Mesendoderm (in vitro differentiated cells): Measurements from ENCODE around the gene DUSP7.

Experiments
- DNase-seq: peaks from one replicate; pipeline ENCODE4 v3.0.0; 2013
- H2AK5ac ChIP-seq: 2 replicates; pipeline ENCODE4 v1.6.1; 2013; ENCODE audit warnings: low read length, inconsistent platforms
- H2BK120ac ChIP-seq: 2 replicates; pipeline ENCODE4 v1.6.1; 2013; ENCODE audit warnings: low read depth, mild to moderate bottlenecking, low read length, moderate library complexity, mixed read lengths
- H2BK15ac ChIP-seq: replicated peaks from 2 replicates; pipeline ENCODE4 v1.6.1; 2013; ENCODE audit warnings: low read depth, mild to moderate bottlenecking, moderate library complexity
- H2BK5ac ChIP-seq: 2 replicates; pipeline ENCODE4 v1.6.1; 2013; ENCODE audit warnings: low read length, inconsistent platforms
- H3K18ac ChIP-seq: 2 replicates; pipeline ENCODE4 v1.6.1; 2013; ENCODE audit warnings: mild to moderate bottlenecking, low read length, mixed read lengths
- H3K23ac ChIP-seq: one replicate; pipeline ENCODE4 v1.6.1; 2013; ENCODE audit warnings: low read length
- H3K27ac ChIP-seq: 2 replicates; pipeline ENCODE4 v1.5.1; 2013; ENCODE audit warnings: low read depth, mild to moderate bottlenecking, inconsistent platforms, low read length, moderate library complexity
- H3K27me3 ChIP-seq: 2 replicates; pipeline ENCODE4 v1.6.1; 2013; ENCODE audit warnings: low read length, control low read depth, mild to moderate bottlenecking, inconsistent platforms; ENCODE audit not compliant: insufficient read depth, poor library complexity
- H3K36me3 ChIP-seq: 2 replicates; pipeline ENCODE4 v1.6.1; 2013; ENCODE audit warnings: low read length, inconsistent platforms; ENCODE audit not compliant: control insufficient read depth, insufficient read depth
- H3K4ac ChIP-seq: one replicate; pipeline ENCODE4 v1.6.1; 2013; ENCODE audit warnings: low read depth, mild to moderate bottlenecking, low read length, moderate library complexity
- H3K4me1 ChIP-seq: 2 replicates; pipeline ENCODE4 v1.6.1; 2013; ENCODE audit warnings: low read depth, low read length, inconsistent platforms; ENCODE audit not compliant: control insufficient read depth
- H3K4me2 ChIP-seq: 2 replicates; pipeline ENCODE4 v1.6.1; 2013; ENCODE audit warnings: low read length
- H3K4me3 ChIP-seq: 2 replicates; pipeline ENCODE4 v1.5.1; 2013; ENCODE audit warnings: mild to moderate bottlenecking, low read length
- H3K56ac ChIP-seq: one replicate; pipeline ENCODE4 v1.6.1; 2013; ENCODE audit warnings: low read length
- H3K79me1 ChIP-seq: 2 replicates; pipeline ENCODE4 v1.6.1; 2013; ENCODE audit warnings: low read length, inconsistent platforms
- H3K79me2 ChIP-seq: 2 replicates; pipeline ENCODE4 v1.6.1; 2013; ENCODE audit warnings: mild to moderate bottlenecking, low read length; ENCODE audit not compliant: control insufficient read depth, insufficient read depth
- H3K9ac ChIP-seq: 2 replicates; pipeline ENCODE4 v1.6.1; 2013; ENCODE audit warnings: low read length, inconsistent platforms
- H4K5ac ChIP-seq: one replicate; pipeline ENCODE4 v1.6.1; 2013; ENCODE audit warnings: low read length
- H4K8ac ChIP-seq: one replicate; pipeline ENCODE4 v1.6.1; 2013; ENCODE audit warnings: low read depth, mild to moderate bottlenecking, control low read depth, low read length, moderate library complexity
- WGBS: extraction: QIAGEN DNeasy Blood & Tissue Kit; methylation state at CpG from one replicate; pipeline ENCODE4 v1.1.7; 2013; ENCODE audit warnings: low lambda C conversion rate, missing lambda C conversion rate; ENCODE audit not compliant: insufficient coverage; ENCODE audit errors: extremely low coverage; 5-methylcytosine and 5-hydroxymethylcytosine counted together

DUSP7 gene

DNA sequence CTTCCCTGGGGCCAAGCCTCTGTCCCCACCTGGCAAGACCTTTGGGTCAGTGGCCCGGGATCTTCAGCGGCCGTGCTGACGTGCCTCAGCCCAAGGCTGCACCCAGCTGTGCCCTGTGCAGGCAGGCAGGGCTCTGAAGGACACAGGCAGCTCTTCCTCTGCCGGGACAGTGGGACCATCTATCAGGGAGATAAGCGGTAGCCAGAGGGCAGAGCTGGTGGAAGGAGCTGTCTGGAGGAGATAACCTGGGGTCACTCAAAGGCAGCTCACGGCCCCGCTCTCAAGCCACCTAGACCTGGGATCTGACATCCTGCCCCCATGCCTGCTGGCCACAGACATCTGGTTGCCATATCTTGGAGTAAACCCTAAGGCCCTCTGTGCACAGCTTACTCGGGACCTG is 27.3 kb downstream of the DUSP7 start:
- H3K36me3 ChIP-seq = no peaks in the 10 kb centered on the region
- no peak overlapping the region for H3K4me2 ChIP-seq
- H4K8ac ChIP-seq = no peak overlapping the region
- H2BK120ac ChIP-seq = no peak overlapping the region
- no peak for DNase-seq
- H4K5ac ChIP-seq = no peak overlapping the region
- H3K4ac ChIP-seq = no peak overlapping the region
- H3K79me1 ChIP-seq = no peaks in the 10 kb centered on the region
- no peaks in the 10 kb centered on the region for H3K27me3 ChIP-seq
- no peak overlapping the region for H3K23ac ChIP-seq
- no peak overlapping the region for H2BK15ac ChIP-seq
- no peak overlapping the region for H2BK5ac ChIP-seq
- no peak overlapping the region for H3K27ac ChIP-seq
- no peak overlapping the region for H3K18ac ChIP-seq
- H3K4me1 ChIP-seq = no peaks in the 10 kb centered on the region
- H3K4me3 ChIP-seq = no peak overlapping the region
- no peak overlapping the region for H2AK5ac ChIP-seq
- no peak overlapping the region for H3K56ac ChIP-seq
- no peak overlapping the region for H3K9ac ChIP-seq
- no peaks in the 10 kb centered on the region for H3K79me2 ChIP-seq
- no CpG with 5 or more reads among the region's 9 CpGs for WGBS

GRCh38 chr3:52028572-52028971 is 27.8 kb downstream of the DUSP7 start:
- no peak overlapping the region for H3K18ac ChIP-seq
- no peak overlapping the region for H2BK5ac ChIP-seq
- no peak overlapping the region for H3K9ac ChIP-seq
- H3K27me3 ChIP-seq = no peaks in the 10 kb centered on the region
- DNase-seq = no peak
- WGBS = no CpG with 5 or more reads among the region's 12 CpGs
- H3K4me2 ChIP-seq = no peak overlapping the region
- H3K23ac ChIP-seq = no peak overlapping the region
- no peaks in the 10 kb centered on the region for H3K79me1 ChIP-seq
- no peak overlapping the region for H3K56ac ChIP-seq
- no peak overlapping the region for H3K27ac ChIP-seq
- no peak overlapping the region for H3K4ac ChIP-seq
- H2AK5ac ChIP-seq = no peak overlapping the region
- no peak overlapping the region for H3K4me3 ChIP-seq
- H3K4me1 ChIP-seq = no peaks in the 10 kb centered on the region
- H3K36me3 ChIP-seq = no peaks in the 10 kb centered on the region
- no peak overlapping the region for H4K8ac ChIP-seq
- no peaks in the 10 kb centered on the region for H3K79me2 ChIP-seq
- no peak overlapping the region for H4K5ac ChIP-seq
- no peak overlapping the region for H2BK15ac ChIP-seq
- H2BK120ac ChIP-seq = no peak overlapping the region

- Histone ChIP-seq H3K79me2 (no peaks in the 10 kb centered on the region), H3K56ac (no peak overlapping the region), H3K4me1 (no peaks in the 10 kb centered on the region), H3K27me3 (no peaks in the 10 kb centered on the region), H3K4me2 (no peak overlapping the region), H2BK120ac (no peak overlapping the region), H3K9ac (no peak overlapping the region), H2AK5ac (no peak overlapping the region), H2BK5ac (no peak overlapping the region), H3K4me3 (no peak overlapping the region), H3K18ac (no peak overlapping the region), H3K79me1 (no peaks in the 10 kb centered on the region), H3K4ac (no peak overlapping the region), H4K8ac (no peak overlapping the region), H3K23ac (no peak overlapping the region), H4K5ac (no peak overlapping the region), H3K27ac (no peak overlapping the region), H2BK15ac (no peak overlapping the region), H3K36me3 (no peaks in the 10 kb centered on the region)
- no peak for DNase-seq
- WGBS = no CpG with 5 or more reads among the region's 4 CpGs
Observed at GRCh38 chr3:52026041-52026440, 30.3 kb downstream of the DUSP7 start.

DNA sequence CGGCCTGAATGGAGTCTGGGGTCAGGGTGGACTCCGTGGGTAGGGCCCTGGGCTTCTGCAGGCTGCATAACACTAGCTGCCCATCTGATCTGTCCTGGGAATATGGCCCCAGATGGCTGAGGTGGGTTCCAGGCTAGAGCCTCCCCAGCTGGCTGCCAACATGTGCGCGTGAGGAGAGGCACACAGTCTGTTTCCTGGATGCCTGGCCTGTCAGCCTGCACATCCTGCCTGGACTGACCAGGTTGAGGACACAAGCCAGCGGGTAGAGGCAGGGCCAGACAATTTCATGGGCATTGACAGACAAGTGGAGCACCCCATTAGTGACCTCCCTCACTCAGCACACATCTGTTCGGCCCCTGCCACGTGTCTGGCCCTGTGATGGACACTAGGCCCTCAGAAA is 30.9 kb downstream of the DUSP7 start:
- H3K9ac ChIP-seq = no peak overlapping the region
- no CpG with 5 or more reads among the region's 7 CpGs for WGBS
- DNase-seq = no peak
- H2BK120ac ChIP-seq = no peak overlapping the region
- H2AK5ac ChIP-seq = no peak overlapping the region
- H3K4me2 ChIP-seq = no peak overlapping the region
- H3K27me3 ChIP-seq = no peaks in the 10 kb centered on the region
- H3K4me3 ChIP-seq = no peak overlapping the region
- no peaks in the 10 kb centered on the region for H3K79me2 ChIP-seq
- H2BK5ac ChIP-seq = no peak overlapping the region
- H3K4ac ChIP-seq = no peak overlapping the region
- no peaks in the 10 kb centered on the region for H3K36me3 ChIP-seq
- H4K5ac ChIP-seq = no peak overlapping the region
- H3K4me1 ChIP-seq = no peaks in the 10 kb centered on the region
- no peak overlapping the region for H3K27ac ChIP-seq
- H3K18ac ChIP-seq = no peak overlapping the region
- H2BK15ac ChIP-seq = no peak overlapping the region
- no peak overlapping the region for H3K23ac ChIP-seq
- H4K8ac ChIP-seq = no peak overlapping the region
- no peaks in the 10 kb centered on the region for H3K79me1 ChIP-seq
- no peak overlapping the region for H3K56ac ChIP-seq

DNA sequence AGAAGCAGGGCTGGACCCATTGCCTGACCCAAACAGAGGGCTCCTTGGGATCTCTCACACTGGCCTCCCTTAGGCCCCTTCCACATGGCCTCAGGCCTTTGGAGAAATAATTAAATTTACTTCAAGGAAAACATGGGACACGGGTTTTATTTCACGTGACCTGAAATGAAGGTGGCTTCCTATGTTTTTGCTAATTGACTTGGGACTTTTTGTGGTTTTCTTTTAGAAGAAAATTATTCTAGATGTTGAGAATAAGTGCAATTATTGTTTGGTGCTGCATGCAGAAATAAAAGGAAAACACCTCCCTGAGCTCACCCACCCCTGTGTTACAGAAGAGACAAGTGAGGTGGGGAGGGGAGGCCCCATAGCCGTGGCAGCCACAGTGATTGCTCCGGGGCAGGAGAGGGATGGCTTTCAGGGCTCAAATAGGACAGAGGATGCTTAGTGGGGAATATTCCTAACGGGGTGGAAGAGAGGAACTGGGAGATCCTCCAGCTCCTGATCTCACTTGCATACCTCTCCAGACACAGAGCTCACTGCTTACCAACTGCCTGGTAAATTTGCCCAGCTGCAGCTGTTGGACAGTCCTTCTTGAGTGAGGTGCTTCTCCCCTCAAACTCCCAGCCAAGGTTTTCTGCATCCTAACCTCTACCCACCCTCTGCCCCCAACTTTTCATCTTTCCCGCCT is 31.5 kb downstream of the DUSP7 start:
- H3K79me1 ChIP-seq = no peaks in the 10 kb centered on the region
- no CpG with 5 or more reads among the region's 6 CpGs for WGBS
- H2BK120ac ChIP-seq = no peak overlapping the region
- H4K8ac ChIP-seq = no peak overlapping the region
- H3K79me2 ChIP-seq = no peaks in the 10 kb centered on the region
- DNase-seq = no peak
- H3K27ac ChIP-seq = no peak overlapping the region
- no peak overlapping the region for H3K4me2 ChIP-seq
- no peak overlapping the region for H3K18ac ChIP-seq
- H3K4me1 ChIP-seq = no peaks in the 10 kb centered on the region
- H3K36me3 ChIP-seq = no peaks in the 10 kb centered on the region
- no peak overlapping the region for H3K23ac ChIP-seq
- H3K56ac ChIP-seq = no peak overlapping the region
- no peak overlapping the region for H3K4ac ChIP-seq
- no peak overlapping the region for H4K5ac ChIP-seq
- H2BK5ac ChIP-seq = no peak overlapping the region
- H2AK5ac ChIP-seq = no peak overlapping the region
- no peak overlapping the region for H3K9ac ChIP-seq
- no peak overlapping the region for H3K4me3 ChIP-seq
- H2BK15ac ChIP-seq = no peak overlapping the region
- H3K27me3 ChIP-seq = no peaks in the 10 kb centered on the region
